H1 (cell line): ENCODE measurements around the gene KCNN1. TPM values are rescaled to one million over a fixed set of nuclear protein-coding genes. Genes with fewer than 3 reads are reported as not detected.
"Not testable (repeated sequence)": the region's sequence is repeated elsewhere in the genome, so short reads cannot be mapped to it uniquely, and the experiment has no call there.

ENCODE experiments used
- CTCF ChIA-PET: fragments of 300-600 bp; sonication (Branson Sonifier 250); formaldehyde crosslinking; loops from one replicate; lab custom pipeline; 2021; ENCODE audit not compliant: partially characterized antibody; lab: Charles Lee
- POLR2A ChIA-PET: fragments of 300-600 bp; sonication (Branson Sonifier 250); formaldehyde crosslinking; loops from one replicate; lab custom pipeline; 2021; ENCODE audit warnings: inconsistent platforms; ENCODE audit not compliant: partially characterized antibody; lab: Charles Lee
- DNase-seq, 2 experiments: peaks; one replicate each; pipeline versions ENCODE4 v3.0.0 to v3.0.0-alpha.2; 2010 to 2022; ENCODE audit warnings: low spot score in 2 of 2, low read depth in 1 of 2, mixed read lengths in 1 of 2
- FAIRE-seq: peaks from 2 replicates; lab custom pipeline; 2011; peaks lifted over from hg19 to GRCh38; lab: Jason Lieb, UNC
- H2AFZ ChIP-seq: 2 replicates; pipeline ENCODE4 v1.8.1; 2012; ENCODE audit warnings: low read length, inconsistent platforms
- H2AK5ac ChIP-seq: 2 replicates; pipeline ENCODE4 v1.6.1; 2013; ENCODE audit warnings: low read depth, low read length
- H2BK120ac ChIP-seq: replicated peaks from 2 replicates; pipeline ENCODE3; 2013; ENCODE audit warnings: low read depth, low read length, inconsistent platforms
- H2BK12ac ChIP-seq: 2 replicates; pipeline ENCODE4 v1.6.1; 2013; ENCODE audit warnings: low read depth, low read length
- H2BK15ac ChIP-seq: 2 replicates; pipeline ENCODE4 v1.6.1; 2013; ENCODE audit warnings: low read length
- H2BK20ac ChIP-seq: 2 replicates; pipeline ENCODE4 v1.6.1; 2013; ENCODE audit warnings: low read length
- H2BK5ac ChIP-seq: 2 replicates; pipeline ENCODE4 v1.6.1; 2013; ENCODE audit warnings: low read depth, low read length
- H3K14ac ChIP-seq: 2 replicates; pipeline ENCODE4 v1.6.1; 2013; ENCODE audit warnings: inconsistent platforms; ENCODE audit not compliant: insufficient read length
- H3K18ac ChIP-seq: 2 replicates; pipeline ENCODE4 v1.6.1; 2013; ENCODE audit warnings: low read length; ENCODE audit errors: extremely low read depth
- H3K23ac ChIP-seq: 2 replicates; pipeline ENCODE4 v1.6.1; 2013; ENCODE audit warnings: inconsistent platforms; ENCODE audit not compliant: insufficient read length
- H3K23me2 ChIP-seq: 2 replicates; pipeline ENCODE4 v1.6.1; 2013; ENCODE audit warnings: low read depth, low read length
- H3K27ac ChIP-seq: 2 replicates; pipeline ENCODE4 v1.6.1; 2011; ENCODE audit warnings: low read depth, low read length, inconsistent platforms
- H3K27me3 ChIP-seq, 4 experiments: replicated peaks in 1 of 4; 1 replicate in 1 of 4; 2 replicates in 3 of 4; pipeline versions ENCODE4 v1.6.1 to v1.8.1; 2011 to 2013; ENCODE audit warnings: low read length in 3 of 4, mild to moderate bottlenecking in 3 of 4, inconsistent platforms in 2 of 4, mixed read lengths in 2 of 4, moderate library complexity in 1 of 4; ENCODE audit not compliant: control insufficient read depth in 3 of 4, insufficient read depth in 3 of 4; ENCODE audit errors: extremely low read depth in 1 of 4
- H3K36me3 ChIP-seq, 4 experiments: 2 replicates each; pipeline versions ENCODE4 v1.6.1 to v1.8.1; 2011 to 2013; ENCODE audit warnings: mild to moderate bottlenecking in 4 of 4, low read length in 3 of 4, moderate library complexity in 2 of 4, control low read depth in 1 of 4, inconsistent platforms in 1 of 4; ENCODE audit not compliant: insufficient read depth in 4 of 4, control insufficient read depth in 2 of 4
- H3K4ac ChIP-seq: replicated peaks from 2 replicates; pipeline ENCODE3; 2013; ENCODE audit warnings: low read length, low read depth, mixed read lengths, inconsistent platforms; ENCODE audit not compliant: insufficient read length
- H3K4me1 ChIP-seq, 4 experiments: replicated peaks in 1 of 4; 1 replicate in 1 of 4; 2 replicates in 3 of 4; pipeline versions ENCODE4 v1.6.1 to v1.8.1; 2011 to 2013; ENCODE audit warnings: low read length in 3 of 4, inconsistent platforms in 2 of 4, mixed read lengths in 1 of 4; ENCODE audit not compliant: insufficient read depth in 4 of 4, control insufficient read depth in 3 of 4
- H3K4me2 ChIP-seq, 2 experiments: 2 replicates each; pipeline versions ENCODE4 v1.6.1 to v1.8.1; 2011 to 2013; ENCODE audit warnings: low read depth in 2 of 2, low read length in 2 of 2, control low read depth in 1 of 2, inconsistent platforms in 1 of 2, mild to moderate bottlenecking in 1 of 2; ENCODE audit not compliant: insufficient read depth in 1 of 2
- H3K4me3 ChIP-seq, 4 experiments: fragments of 200-600, 300-600 bp in 1 of 4; sonication (generic), shearing (Covaris generic), sonication (Bioruptor Twin) in 1 of 4; 2 replicates each; pipeline versions ENCODE4 v1.5.1 to v1.8.1; 2011 to 2016; ENCODE audit warnings: low read length in 4 of 4, low read depth in 3 of 4, control low read depth in 2 of 4, inconsistent platforms in 2 of 4, mild to moderate bottlenecking in 2 of 4, mixed read lengths in 1 of 4, moderate library complexity in 1 of 4; ENCODE audit not compliant: insufficient read depth in 2 of 4; ENCODE audit errors: extremely low read depth in 1 of 4
- H3K56ac ChIP-seq: replicated peaks from 2 replicates; pipeline ENCODE3; 2013; ENCODE audit warnings: low read depth, mild to moderate bottlenecking, mixed read lengths, low read length, inconsistent platforms; ENCODE audit not compliant: insufficient read length
- H3K79me1 ChIP-seq: 2 replicates; pipeline ENCODE4 v1.6.1; 2013; ENCODE audit warnings: low read depth, low read length, control low read depth
- H3K79me2 ChIP-seq, 2 experiments: 2 replicates each; pipeline versions ENCODE4 v1.6.1 to v1.8.1; 2012 to 2013; ENCODE audit warnings: low read length in 2 of 2, mild to moderate bottlenecking in 2 of 2, inconsistent platforms in 1 of 2; ENCODE audit not compliant: insufficient read depth in 2 of 2, control insufficient read depth in 1 of 2
- H3K9ac ChIP-seq, 4 experiments: replicated peaks in 1 of 4; 1 replicate in 1 of 4; 2 replicates in 3 of 4; pipeline versions ENCODE4 v1.6.1 to v1.8.1; 2011 to 2013; ENCODE audit warnings: low read depth in 3 of 4, low read length in 3 of 4, control low read depth in 2 of 4, mild to moderate bottlenecking in 2 of 4, moderate library complexity in 2 of 4, inconsistent platforms in 1 of 4; ENCODE audit errors: extremely low read depth in 1 of 4
- H3K9me3 ChIP-seq, 2 experiments: 2 replicates each; pipeline versions ENCODE4 v1.6.1 to v1.8.1; 2012 to 2013; ENCODE audit warnings: mild to moderate bottlenecking in 2 of 2, moderate library complexity in 2 of 2, control low read depth in 1 of 2, inconsistent platforms in 1 of 2, low read depth in 1 of 2, low read length in 1 of 2, mixed read lengths in 1 of 2; ENCODE audit not compliant: insufficient read depth in 2 of 2
- H4K20me1 ChIP-seq, 2 experiments: replicated peaks in 1 of 2; 2 replicates each; pipeline versions ENCODE3 to v1.8.1; 2011 to 2013; ENCODE audit warnings: inconsistent platforms in 2 of 2, low read length in 2 of 2, mild to moderate bottlenecking in 1 of 2; ENCODE audit not compliant: insufficient read depth in 2 of 2, control insufficient read depth in 1 of 2
- H4K5ac ChIP-seq: 2 replicates; pipeline ENCODE4 v1.6.1; 2013; ENCODE audit warnings: low read length, low read depth, mixed read lengths, inconsistent platforms; ENCODE audit not compliant: insufficient read length
- H4K8ac ChIP-seq: 2 replicates; pipeline ENCODE4 v1.8.0; 2013; ENCODE audit warnings: mild to moderate bottlenecking, moderate library complexity, low read length, inconsistent platforms; ENCODE audit not compliant: insufficient read depth; ENCODE audit errors: extremely low read depth
- H4K91ac ChIP-seq: replicated peaks from 2 replicates; pipeline ENCODE3; 2013; ENCODE audit warnings: low read length, mixed read lengths, inconsistent platforms; ENCODE audit not compliant: insufficient read length
- ASH2L ChIP-seq: fragments of 200-600, 300-600 bp; sonication (generic); IDR thresholded peaks from one replicate; pipeline ENCODE4 v1.7.1; 2017; ENCODE audit warnings: low read length
- CHD1 ChIP-seq: IDR thresholded peaks from 2 replicates; pipeline ENCODE4 v1.6.1; 2012; ENCODE audit warnings: low read depth, low read length, improper control_type of control experiment
- HDAC6 ChIP-seq: IDR thresholded peaks from one replicate; pipeline ENCODE4 v1.7.1; 2012; ENCODE audit warnings: low read depth, mild to moderate bottlenecking, inconsistent platforms, low read length, moderate library complexity
- KDM5A ChIP-seq: fragments of 200-600 bp; IDR thresholded peaks from 2 replicates; pipeline ENCODE4 v1.7.1; 2012; ENCODE audit warnings: mild to moderate bottlenecking, low read length, inconsistent platforms, mixed read lengths
- POLR2AphosphoS5 ChIP-seq: IDR thresholded peaks from 2 replicates; pipeline ENCODE4 v1.6.1; 2011; ENCODE audit warnings: low read depth, low read length
- RXRA ChIP-seq: IDR thresholded peaks from 2 replicates; pipeline ENCODE4 v1.6.1; 2011; ENCODE audit warnings: low read depth, mild to moderate bottlenecking, low read length, moderate library complexity; ENCODE audit not compliant: insufficient read depth
- TEAD4 ChIP-seq: IDR thresholded peaks from 2 replicates; pipeline ENCODE4 v1.6.1; 2012; ENCODE audit warnings: low read depth, low read length, inconsistent platforms, mixed read lengths
- WGBS, 2 experiments: shearing (Covaris generic) in 1 of 2; methylation state at CpG; one replicate each; pipeline versions ENCODE4 v1.1.6 to v1.1.7; 2013 to 2015; ENCODE audit warnings: low lambda C conversion rate in 2 of 2, mixed read lengths in 2 of 2, inconsistent platforms in 1 of 2, low coverage in 1 of 2, missing lambda C conversion rate in 1 of 2; ENCODE audit not compliant: insufficient replicate concordance in 2 of 2, insufficient coverage in 1 of 2, insufficient read length in 1 of 2; ENCODE audit errors: extremely low coverage in 1 of 2, missing lambda C conversion rate in 1 of 2; 5-methylcytosine and 5-hydroxymethylcytosine counted together
- polyA plus RNA-seq, 7 experiments: library from polyadenylated mRNA; depleted of rRNA in 3 of 7; stranded (reverse) in 5 of 7; unstranded in 2 of 7; fragments of >200 nt in 5 of 7; fragments of 200-250 nt in 2 of 7; gene quantifications; 1 replicate in 5 of 7; 2 replicates in 1 of 7; 4 replicates in 1 of 7; pipeline versions ENCODE4 v1.2.1 to v1.2.3, GENCODE V29; 2011 to 2013; ENCODE audit warnings: missing spikeins in 2 of 7, mixed read lengths in 2 of 7
- total RNA-seq: library from RNA; stranded (reverse); fragmentation: NEBNext Ultra II Directional; extraction: Animal tissue kit (Norgen Biotek cat#: 25700); gene quantifications from 2 replicates; pipeline ENCODE4 v1.2.1, GENCODE V29; 2021

The KCNN1 gene
- total and polyA plus RNA-seq, 2 of the 8 experiments (the other 6 are each of a cell fraction or from before 2014, with no cell fraction given): 11.0 to 12.5 TPM

DNA sequence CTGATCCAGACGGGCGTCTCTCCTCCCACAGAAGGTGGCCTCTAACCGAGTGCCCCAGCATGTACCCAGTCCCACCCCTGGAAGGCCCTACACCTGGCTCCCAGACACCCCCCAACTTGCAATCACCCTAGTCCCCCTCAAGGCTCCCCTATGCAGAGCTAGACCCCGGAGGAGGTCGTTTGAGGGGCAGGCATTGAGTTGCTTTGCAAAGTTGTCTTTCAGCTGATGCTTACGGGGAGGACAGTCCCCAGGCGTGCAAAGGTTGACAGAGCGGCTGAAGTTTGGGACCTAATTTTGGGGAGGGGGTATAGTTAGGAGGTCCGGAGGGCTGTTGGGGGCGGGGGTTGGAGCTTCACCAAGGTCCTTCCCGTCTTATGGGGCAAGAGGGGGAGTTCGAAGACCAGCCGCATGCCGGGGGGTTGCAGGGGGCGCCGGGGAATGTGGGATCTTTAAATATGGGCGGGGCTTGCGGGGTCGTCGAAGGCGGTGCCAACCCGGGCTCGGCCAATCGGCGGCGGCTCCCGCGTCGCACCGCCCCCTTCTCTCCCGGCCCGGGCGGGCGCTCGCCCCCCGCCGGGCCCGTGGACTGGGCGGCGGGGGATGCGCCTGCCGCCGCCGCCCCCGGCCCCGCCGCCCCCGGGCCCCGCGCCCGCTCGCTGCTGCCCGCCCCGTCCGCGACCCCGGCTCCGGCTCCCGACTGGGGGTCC, at the start of gene KCNN1 (continued):
- TF ChIP-seq HDAC6 (no peak), POLR2AphosphoS5 (no peak), RXRA (no peak), ASH2L (no peak), CHD1 (no peak), TEAD4 (no peak), KDM5A (no peak)

DNA sequence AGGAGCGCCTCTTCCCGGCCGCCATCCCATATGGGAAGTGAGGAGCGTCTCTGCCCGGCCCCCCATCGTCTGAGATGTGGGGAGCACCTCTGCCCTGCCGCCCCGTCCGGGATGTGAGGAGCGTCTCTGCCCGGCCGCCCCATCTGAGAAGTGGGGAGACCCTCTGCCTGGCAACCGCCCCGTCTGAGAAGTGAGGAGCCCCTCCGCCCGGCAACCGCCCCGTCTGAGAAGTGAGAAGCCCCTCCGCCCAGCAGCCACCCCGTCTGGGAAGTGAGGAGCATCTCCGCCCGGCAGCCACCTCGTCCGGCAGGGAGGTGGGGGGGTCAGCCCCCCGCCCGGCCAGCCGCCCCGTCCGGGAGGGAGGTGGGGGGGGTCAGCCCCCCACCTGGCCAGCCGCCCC, 48.8 kb upstream of the KCNN1 start:
- H3K23me2 ChIP-seq, H2BK20ac ChIP-seq, H3K23ac ChIP-seq, H2BK120ac ChIP-seq, H3K14ac ChIP-seq, H3K9ac ChIP-seq, CTCF ChIA-PET, FAIRE-seq, H3K4me3 ChIP-seq, H4K8ac ChIP-seq, H3K79me1 ChIP-seq, H2AFZ ChIP-seq, H3K4ac ChIP-seq, H3K27ac ChIP-seq, POLR2A ChIA-PET, H2AK5ac ChIP-seq, H3K56ac ChIP-seq, H4K5ac ChIP-seq, DNase-seq, H3K18ac ChIP-seq, H3K4me1 ChIP-seq, H2BK12ac ChIP-seq, H3K36me3 ChIP-seq, H4K91ac ChIP-seq, H3K79me2 ChIP-seq, H2BK5ac ChIP-seq, H4K20me1 ChIP-seq, H3K4me2 ChIP-seq, H3K27me3 ChIP-seq, H2BK15ac ChIP-seq: not testable (repeated sequence)
- WGBS, 2 experiments: 91% methylated on average over 9 of the region's 30 CpGs; no CpG with 5 or more reads in 1 of the 2 experiments
- peaks cover 7 to 18% of the 10 kb centered on the region in 2 experiments for H3K9me3 ChIP-seq
